Epithelial cell of proximal tubule (primary cell): ENCODE data around the gene NPM1. TPM values are rescaled to one million over a fixed set of nuclear protein-coding genes. Genes with fewer than 3 reads are reported as not detected.

Experiments used
- DNase-seq: peaks from one replicate; pipeline ENCODE4 v3.0.0-alpha.2; 2011; ENCODE audit warnings: low read depth
- H3K4me3 ChIP-seq: 2 replicates; pipeline ENCODE4 v1.5.1; 2011; ENCODE audit warnings: low read depth, mild to moderate bottlenecking, low read length
- total RNA-seq: library from RNA; depleted of rRNA; stranded (reverse); fragments of >200 nt; gene quantifications from 2 replicates; pipeline ENCODE4 v1.2.3, GENCODE V29; 2015
- TF ChIP-seq, protein P1 (sequence below): conservative IDR thresholded peaks from 2 replicates; pipeline ENCODE4 v1.5.1; 2012; ENCODE audit warnings: low read depth, mild to moderate bottlenecking, low read length

The NPM1 gene
- total RNA-seq, 1 donor from 2014 or later = 1,693 TPM

DNA sequence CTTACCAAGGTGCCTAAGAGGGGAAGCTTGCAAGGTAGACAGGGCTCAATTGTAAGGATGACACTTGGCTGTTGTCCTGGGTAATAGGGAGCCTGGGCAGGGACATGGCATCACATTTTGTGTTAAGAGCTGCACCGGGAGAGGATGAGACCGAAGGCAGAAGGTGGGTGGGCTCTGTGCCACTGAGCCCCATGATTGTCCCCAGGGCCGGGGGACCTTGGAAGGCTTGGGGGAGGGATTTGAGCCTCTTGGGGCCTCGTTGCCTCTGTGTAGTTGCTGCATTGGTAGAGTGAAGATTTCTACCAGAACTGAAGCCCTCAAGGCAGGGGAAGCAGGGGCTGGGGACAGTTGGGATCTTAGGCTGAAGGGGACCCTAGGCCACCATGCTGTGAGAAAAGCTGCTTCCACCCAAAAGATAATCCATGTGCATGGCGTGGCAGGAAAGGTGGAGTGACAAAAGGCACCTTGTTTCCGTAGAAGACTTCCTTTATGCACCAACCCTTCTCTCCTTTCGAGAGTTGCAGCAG, 43.7 kb downstream of the NPM1 start:
- no peak overlapping the region for H3K4me3 ChIP-seq
- TF ChIP-seq, protein P1, sequence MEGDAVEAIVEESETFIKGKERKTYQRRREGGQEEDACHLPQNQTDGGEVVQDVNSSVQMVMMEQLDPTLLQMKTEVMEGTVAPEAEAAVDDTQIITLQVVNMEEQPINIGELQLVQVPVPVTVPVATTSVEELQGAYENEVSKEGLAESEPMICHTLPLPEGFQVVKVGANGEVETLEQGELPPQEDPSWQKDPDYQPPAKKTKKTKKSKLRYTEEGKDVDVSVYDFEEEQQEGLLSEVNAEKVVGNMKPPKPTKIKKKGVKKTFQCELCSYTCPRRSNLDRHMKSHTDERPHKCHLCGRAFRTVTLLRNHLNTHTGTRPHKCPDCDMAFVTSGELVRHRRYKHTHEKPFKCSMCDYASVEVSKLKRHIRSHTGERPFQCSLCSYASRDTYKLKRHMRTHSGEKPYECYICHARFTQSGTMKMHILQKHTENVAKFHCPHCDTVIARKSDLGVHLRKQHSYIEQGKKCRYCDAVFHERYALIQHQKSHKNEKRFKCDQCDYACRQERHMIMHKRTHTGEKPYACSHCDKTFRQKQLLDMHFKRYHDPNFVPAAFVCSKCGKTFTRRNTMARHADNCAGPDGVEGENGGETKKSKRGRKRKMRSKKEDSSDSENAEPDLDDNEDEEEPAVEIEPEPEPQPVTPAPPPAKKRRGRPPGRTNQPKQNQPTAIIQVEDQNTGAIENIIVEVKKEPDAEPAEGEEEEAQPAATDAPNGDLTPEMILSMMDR = no peak
- no peak for DNase-seq

DNA sequence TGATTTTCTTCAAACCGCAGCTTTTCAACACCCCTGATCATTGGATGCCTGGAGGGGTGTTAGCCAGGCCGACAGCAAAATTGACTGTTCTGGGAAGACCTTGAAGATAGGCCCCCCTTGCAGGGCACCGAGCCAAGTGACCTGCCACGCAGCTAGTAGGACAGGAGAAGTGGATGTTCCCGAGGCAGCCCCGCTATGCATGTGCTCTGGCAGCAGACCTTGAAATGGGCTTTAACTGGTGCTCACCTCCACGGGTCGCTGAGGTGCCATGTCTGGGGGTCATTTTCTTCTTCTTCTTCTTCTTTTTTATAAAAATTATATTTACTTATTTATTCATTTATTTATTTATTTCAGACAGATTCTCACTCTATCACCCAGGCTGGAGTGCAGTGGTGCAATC, 44.4 kb downstream of the NPM1 start:
- H3K4me3 ChIP-seq = no peak overlapping the region
- no peak for DNase-seq
- TF ChIP-seq, protein P1 = no peak

DNA sequence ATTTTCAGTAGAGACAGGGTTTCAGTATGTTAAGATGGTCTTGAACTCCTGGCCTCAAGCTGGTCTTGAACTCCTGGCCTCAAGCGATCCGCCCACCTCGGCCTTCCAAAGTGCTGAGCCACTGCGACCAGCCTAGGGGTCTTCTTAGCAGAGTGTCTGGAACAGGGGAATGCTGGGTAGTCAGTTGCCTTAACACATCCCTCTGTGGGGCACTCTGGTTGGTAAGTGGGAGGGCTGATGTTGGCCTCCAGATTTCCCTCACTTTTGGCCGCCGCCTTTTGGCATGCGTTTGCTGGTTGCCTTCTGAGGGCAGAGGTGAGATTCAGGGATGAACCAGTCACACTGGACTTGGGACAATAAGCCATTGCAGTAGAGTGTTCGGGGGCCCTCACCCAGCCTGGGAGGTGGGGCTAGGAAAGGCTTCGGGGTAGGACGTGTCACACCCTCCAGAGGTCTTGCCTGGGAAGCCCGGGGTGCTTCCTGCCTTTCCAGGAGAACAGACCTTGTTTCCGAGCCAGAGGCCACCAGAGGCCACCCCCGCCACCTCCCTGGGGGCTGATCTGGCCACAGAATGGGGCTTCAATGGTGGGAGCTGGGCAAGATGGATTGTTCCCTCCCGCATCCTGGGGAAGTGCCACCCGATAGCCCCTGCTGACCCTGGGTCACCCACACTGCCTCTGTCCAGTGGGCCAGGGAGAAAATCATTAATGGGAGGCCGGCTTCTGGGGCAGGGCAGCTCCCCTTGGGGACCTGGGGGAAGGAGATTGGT, 45.1 kb downstream of the NPM1 start:
- TF ChIP-seq, protein P1 = no peak
- H3K4me3 ChIP-seq = no peak overlapping the region
- DNase-seq = no peak

DNA sequence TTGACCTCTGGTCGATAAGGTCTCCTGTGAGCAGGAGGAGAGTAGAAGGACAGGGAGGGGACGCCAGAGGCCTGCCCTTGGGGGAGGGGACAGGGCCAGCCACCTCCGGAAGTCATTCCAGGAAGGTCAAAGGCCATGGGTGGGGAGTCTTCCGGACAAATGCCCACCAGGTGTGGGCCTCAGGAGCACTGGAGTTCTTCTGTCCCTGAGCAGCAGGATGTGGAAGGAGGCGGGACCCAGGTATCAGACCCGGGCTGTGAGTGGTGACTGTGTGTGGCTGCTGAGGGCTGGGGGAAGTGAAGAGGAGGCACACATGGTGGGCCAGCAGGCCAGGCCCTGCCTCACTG, 45.7 kb downstream of the NPM1 start:
- DNase-seq = no peak
- H3K4me3 ChIP-seq = no peak overlapping the region
- TF ChIP-seq, protein P1 = no peak

DNA sequence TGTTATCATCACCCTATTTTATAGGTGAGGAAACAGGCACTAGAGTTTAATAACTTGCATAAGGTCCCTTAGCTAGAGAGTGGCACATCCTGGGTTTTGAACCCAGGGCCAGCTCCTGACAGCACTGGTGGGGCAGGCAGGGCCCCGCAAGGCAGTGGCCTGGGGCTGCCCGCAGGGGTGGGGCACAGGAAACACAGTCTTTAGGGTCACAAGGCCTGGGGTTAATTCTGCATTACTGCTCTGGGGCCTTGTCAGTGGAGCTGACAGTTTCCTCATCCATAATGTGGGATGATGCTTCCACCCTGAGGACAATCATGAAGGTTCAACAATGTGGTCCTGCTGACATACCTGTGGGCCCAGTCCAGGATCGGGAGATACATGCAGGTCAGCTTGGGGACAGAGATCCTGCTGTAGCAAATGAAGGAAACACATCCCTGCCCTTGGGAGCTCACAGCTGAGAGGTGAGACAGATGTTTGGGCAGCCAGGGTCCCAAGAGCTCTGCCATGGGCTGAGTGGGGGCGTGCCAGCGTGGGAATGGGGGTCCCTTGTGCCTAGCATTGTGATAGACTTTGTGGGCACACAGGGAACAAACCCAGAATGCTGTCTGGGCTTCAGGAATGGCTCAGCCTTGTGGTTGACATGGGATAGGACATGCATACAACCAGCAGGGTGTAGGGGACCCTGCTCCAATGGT, 46.5 kb downstream of the NPM1 start:
- DNase-seq = no peak
- TF ChIP-seq, protein P1 = peak; percentile 6
- H3K4me3 ChIP-seq = no peak overlapping the region

DNA sequence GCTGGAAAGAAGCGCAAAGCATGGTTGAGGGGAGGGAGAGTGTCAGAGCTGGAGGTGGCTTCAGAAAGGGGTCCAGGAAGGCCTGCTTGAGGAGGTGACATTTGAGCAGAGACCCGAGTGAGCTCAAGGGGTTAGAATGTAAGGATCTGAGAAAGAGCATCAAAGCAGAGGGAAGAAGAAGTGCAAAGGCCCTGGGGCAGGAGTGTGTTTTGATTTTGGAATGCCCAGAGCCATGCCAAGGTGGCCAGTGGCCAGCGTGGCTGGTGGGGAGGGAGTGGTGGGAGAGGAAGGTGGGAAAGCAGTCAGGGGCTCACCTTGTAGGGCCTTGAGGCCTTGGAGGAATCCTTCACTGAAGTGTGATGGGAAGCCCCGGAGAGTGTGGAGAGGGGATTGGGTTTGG, 47.2 kb downstream of the NPM1 start:
- no peak for DNase-seq
- TF ChIP-seq, protein P1 = no peak
- no peak overlapping the region for H3K4me3 ChIP-seq

DNA sequence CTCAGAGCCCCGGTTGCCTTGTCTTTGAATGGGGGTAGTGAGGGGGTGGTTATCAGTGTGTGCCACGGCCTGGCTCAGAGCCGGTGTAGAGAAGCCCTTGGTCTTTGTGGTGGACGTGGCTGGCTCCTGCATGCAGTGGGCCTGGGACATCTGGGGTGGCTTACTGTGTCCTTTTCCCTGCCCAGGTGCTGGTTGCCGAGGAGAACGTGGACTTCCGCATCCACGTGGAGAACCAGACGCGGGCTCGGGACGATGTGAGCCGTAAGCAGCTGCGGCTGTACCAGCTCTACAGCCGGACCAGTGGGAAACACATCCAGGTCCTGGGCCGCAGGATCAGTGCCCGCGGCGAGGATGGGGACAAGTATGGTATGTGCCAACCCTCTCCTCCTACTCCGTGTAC, 48.3 kb downstream of the NPM1 start:
- H3K4me3 ChIP-seq = no peak overlapping the region
- DNase-seq = no peak
- TF ChIP-seq, protein P1 = no peak
